ENCODE measurements around the gene MTUS2.

DNA sequence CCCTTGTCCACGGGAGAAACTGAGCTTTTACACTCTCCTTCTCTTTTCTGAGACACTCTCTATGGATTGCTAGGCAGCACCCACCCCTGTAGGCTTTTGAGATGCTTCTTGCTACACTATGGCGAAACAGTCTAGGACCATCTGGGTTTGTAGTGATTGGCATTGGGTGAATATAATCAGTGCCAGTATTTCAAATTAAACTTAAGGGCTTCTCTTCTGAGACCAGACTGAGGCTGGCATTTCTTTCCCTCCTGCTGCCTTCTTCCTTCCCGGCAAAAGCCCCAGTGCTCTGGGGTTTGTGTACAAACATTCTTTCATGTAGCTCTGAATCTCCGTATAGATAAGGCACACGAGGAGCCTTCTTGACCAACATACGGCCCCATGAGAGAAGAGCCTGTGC, 498.6 kb downstream of the MTUS2 start:
- TF ChIP-seq POLR2A (IDR thresholded peaks at IDR 0.05; ENCODE audit: extremely low read depth, insufficient read length) = no peak
- TF ChIP-seq, protein P1, sequence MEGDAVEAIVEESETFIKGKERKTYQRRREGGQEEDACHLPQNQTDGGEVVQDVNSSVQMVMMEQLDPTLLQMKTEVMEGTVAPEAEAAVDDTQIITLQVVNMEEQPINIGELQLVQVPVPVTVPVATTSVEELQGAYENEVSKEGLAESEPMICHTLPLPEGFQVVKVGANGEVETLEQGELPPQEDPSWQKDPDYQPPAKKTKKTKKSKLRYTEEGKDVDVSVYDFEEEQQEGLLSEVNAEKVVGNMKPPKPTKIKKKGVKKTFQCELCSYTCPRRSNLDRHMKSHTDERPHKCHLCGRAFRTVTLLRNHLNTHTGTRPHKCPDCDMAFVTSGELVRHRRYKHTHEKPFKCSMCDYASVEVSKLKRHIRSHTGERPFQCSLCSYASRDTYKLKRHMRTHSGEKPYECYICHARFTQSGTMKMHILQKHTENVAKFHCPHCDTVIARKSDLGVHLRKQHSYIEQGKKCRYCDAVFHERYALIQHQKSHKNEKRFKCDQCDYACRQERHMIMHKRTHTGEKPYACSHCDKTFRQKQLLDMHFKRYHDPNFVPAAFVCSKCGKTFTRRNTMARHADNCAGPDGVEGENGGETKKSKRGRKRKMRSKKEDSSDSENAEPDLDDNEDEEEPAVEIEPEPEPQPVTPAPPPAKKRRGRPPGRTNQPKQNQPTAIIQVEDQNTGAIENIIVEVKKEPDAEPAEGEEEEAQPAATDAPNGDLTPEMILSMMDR (IDR thresholded peaks at IDR 0.05; ENCODE audit: low read depth, low read length) = no peak
